Natural killer cell (primary cell): ENCODE results near the gene IL15. TPM values are rescaled to one million over a fixed set of nuclear protein-coding genes. Genes with fewer than 3 reads are reported as not detected.

Source experiments
- ATAC-seq, 3 donors: fragments of 150-1000 bp in 2 of 3; fragments of 200-7000 bp in 1 of 3; cut with Tn5 transposase; 1 replicate in 1 of 3; 2 replicates in 2 of 3; pipeline ENCODE4 v1.10.0; 2021; ENCODE audit warnings: mild to moderate bottlenecking in 2 of 3, moderate library complexity in 2 of 3
- DNase-seq, 2 donors: peaks; one replicate each; pipeline versions ENCODE4 v3.0.0 to v3.0.0-alpha.2; 2013 to 2021; ENCODE audit warnings: mixed read lengths in 1 of 2
- H3K27ac ChIP-seq: one replicate; pipeline ENCODE4 v1.5.1; 2013; ENCODE audit warnings: mild to moderate bottlenecking, low read length
- H3K27me3 ChIP-seq: one replicate; pipeline ENCODE4 v1.6.1; 2013; ENCODE audit warnings: low read length; ENCODE audit not compliant: control insufficient read depth, insufficient read depth
- H3K36me3 ChIP-seq: one replicate; pipeline ENCODE4 v1.6.1; 2013; ENCODE audit warnings: low read length; ENCODE audit not compliant: control insufficient read depth, insufficient read depth
- H3K4me1 ChIP-seq: one replicate; pipeline ENCODE4 v1.6.1; 2013; ENCODE audit warnings: low read length; ENCODE audit not compliant: control insufficient read depth, insufficient read depth
- H3K4me3 ChIP-seq: one replicate; pipeline ENCODE4 v1.5.1; 2013; ENCODE audit warnings: low read length
- H3K9me3 ChIP-seq: one replicate; pipeline ENCODE4 v1.6.1; 2013; ENCODE audit warnings: low read length; ENCODE audit not compliant: control insufficient read depth, insufficient read depth
- H3K27ac Mint-ChIP-seq, 2 donors: one replicate each; pipeline ENCODE4 v1.8.0; 2022; ENCODE audit warnings: mild to moderate bottlenecking in 2 of 2, mixed read lengths in 2 of 2, moderate library complexity in 1 of 2
- H3K27me3 Mint-ChIP-seq, 2 donors: one replicate each; pipeline ENCODE4 v1.8.0; 2022; ENCODE audit warnings: low read depth in 2 of 2, mixed read lengths in 2 of 2
- H3K36me3 Mint-ChIP-seq: one replicate; pipeline ENCODE4 v1.8.0; 2022; ENCODE audit warnings: mixed read lengths
- H3K4me1 Mint-ChIP-seq, 2 donors: one replicate each; pipeline ENCODE4 v1.8.0; 2022; ENCODE audit warnings: mixed read lengths in 2 of 2
- H3K4me3 Mint-ChIP-seq: one replicate; pipeline ENCODE4 v1.8.0; 2022; ENCODE audit warnings: mild to moderate bottlenecking, moderate library complexity, mixed read lengths
- H3K9me3 Mint-ChIP-seq, 2 donors: one replicate each; pipeline ENCODE4 v1.8.0; 2022; ENCODE audit warnings: mixed read lengths in 2 of 2
- WGBS: methylation state at CpG from one replicate; pipeline ENCODE4 v1.1.7; 2013; ENCODE audit warnings: missing lambda C conversion rate; ENCODE audit not compliant: insufficient coverage; 5-methylcytosine and 5-hydroxymethylcytosine counted together
- intact Hi-C: fragments of 100-400 bp; cut with micrococcal nuclease; formaldehyde crosslinking; loops from one replicate; pipeline ENCODE4 v1.14.2; 2022
- total RNA-seq, 4 donors: library from RNA; stranded (reverse); fragments of 120-200 nt in 1 of 4; gene quantifications; one replicate each; pipeline versions ENCODE4 v1.2.3 to v1.2.4, GENCODE V29; 2013 to 2022
- TF ChIP-seq, protein P1 (sequence below): fragments of 200-600 bp; IDR thresholded peaks from one replicate; pipeline ENCODE4 v1.8.0; 2022; ENCODE audit warnings: antibody characterized with exemption

The IL15 gene
- total RNA-seq, 3 donors from 2014 or later (not counting 1 experiment from before 2014, with no cell fraction given): 6.0 to 8.1 (median 7.8) TPM

DNA sequence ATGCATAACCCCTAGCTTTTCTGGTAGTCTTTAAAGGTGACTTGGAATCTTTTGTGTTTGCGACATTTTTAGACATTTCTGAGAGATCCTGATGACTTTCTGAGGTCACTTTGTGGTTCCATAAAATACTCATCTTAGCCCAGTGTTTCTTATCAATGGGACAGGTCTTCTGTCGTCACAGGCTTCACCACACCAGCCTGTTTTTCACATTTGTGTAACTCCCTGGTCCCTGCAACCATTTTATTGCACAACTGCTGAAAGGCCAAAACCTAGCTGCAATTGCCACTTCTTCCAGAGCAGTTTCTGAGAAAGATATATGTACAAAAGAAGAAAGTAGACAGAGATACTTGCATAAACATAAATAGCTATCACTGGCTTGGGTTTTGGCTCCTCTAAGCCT, 120.9 kb downstream of the IL15 start:
- H3K27ac ChIP-seq: no peak overlapping the region
- intact Hi-C loops: no loop called here
- Mint-ChIP-seq H3K27me3 (no peaks in the 10 kb centered on the region), H3K36me3 (no peaks in the 10 kb centered on the region), H3K9me3 (peaks cover 0 to 2% of the 10 kb centered on the region in 2 donors), H3K4me1 (no peaks in the 10 kb centered on the region), H3K27ac (no peak overlapping the region), H3K4me3 (no peak overlapping the region)
- no peaks in the 10 kb centered on the region for H3K9me3 ChIP-seq
- DNase-seq (no peak), ATAC-seq (no peak)
- no peaks in the 10 kb centered on the region for H3K27me3 ChIP-seq
- 66% methylated on average over 2 of the region's 2 CpGs for WGBS
- TF ChIP-seq, protein P1, sequence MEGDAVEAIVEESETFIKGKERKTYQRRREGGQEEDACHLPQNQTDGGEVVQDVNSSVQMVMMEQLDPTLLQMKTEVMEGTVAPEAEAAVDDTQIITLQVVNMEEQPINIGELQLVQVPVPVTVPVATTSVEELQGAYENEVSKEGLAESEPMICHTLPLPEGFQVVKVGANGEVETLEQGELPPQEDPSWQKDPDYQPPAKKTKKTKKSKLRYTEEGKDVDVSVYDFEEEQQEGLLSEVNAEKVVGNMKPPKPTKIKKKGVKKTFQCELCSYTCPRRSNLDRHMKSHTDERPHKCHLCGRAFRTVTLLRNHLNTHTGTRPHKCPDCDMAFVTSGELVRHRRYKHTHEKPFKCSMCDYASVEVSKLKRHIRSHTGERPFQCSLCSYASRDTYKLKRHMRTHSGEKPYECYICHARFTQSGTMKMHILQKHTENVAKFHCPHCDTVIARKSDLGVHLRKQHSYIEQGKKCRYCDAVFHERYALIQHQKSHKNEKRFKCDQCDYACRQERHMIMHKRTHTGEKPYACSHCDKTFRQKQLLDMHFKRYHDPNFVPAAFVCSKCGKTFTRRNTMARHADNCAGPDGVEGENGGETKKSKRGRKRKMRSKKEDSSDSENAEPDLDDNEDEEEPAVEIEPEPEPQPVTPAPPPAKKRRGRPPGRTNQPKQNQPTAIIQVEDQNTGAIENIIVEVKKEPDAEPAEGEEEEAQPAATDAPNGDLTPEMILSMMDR: no peak
- no peaks in the 10 kb centered on the region for H3K36me3 ChIP-seq
- H3K4me1 ChIP-seq: no peaks in the 10 kb centered on the region
- H3K4me3 ChIP-seq: no peak overlapping the region

DNA sequence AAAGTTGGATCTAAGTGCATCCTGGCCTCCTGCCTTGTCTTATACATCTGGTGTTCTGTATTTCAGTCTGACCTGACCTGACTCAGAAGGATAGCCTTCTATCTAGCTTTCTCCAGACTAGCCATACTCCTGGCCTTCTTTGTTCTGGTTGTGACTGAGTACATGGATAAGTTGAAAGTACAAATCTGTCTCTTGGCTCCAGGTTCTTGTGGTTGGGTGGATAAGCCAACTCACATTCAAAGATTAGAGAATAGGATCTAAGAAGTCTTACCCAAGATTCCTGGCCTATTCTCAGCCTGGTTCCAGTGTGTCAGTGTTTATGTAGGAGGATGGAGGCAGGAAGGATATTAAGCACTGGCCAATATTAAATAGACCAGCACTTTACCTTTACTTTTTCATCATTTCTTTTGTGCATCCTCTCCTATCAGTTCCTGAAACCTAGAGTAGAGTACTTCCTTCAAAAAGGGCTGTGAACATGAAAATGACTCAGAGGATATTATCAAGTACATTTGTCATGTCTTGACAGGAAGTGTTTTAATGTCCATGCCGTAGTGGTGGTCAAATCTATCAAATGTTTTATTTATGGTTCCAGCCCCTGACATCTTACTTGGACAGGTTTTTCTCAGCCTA, 123.5 kb downstream of the IL15 start:
- WGBS: 40% methylated on average over 1 of the region's 1 CpG
- no peaks in the 10 kb centered on the region for H3K9me3 ChIP-seq
- ATAC-seq: no peak
- TF ChIP-seq, protein P1: no peak
- intact Hi-C loops: no loop called here
- no peaks in the 10 kb centered on the region for H3K36me3 ChIP-seq
- H3K4me1 ChIP-seq: no peaks in the 10 kb centered on the region
- Mint-ChIP-seq H3K4me3 (no peak overlapping the region), H3K27me3 (no peaks in the 10 kb centered on the region), H3K27ac (no peak overlapping the region), H3K4me1 (no peaks in the 10 kb centered on the region), H3K9me3 (peaks cover 3 to 4% of the 10 kb centered on the region in 2 donors), H3K36me3 (no peaks in the 10 kb centered on the region)
- H3K4me3 ChIP-seq: no peak overlapping the region
- no peaks in the 10 kb centered on the region for H3K27me3 ChIP-seq
- DNase-seq: no peak
- no peak overlapping the region for H3K27ac ChIP-seq

DNA sequence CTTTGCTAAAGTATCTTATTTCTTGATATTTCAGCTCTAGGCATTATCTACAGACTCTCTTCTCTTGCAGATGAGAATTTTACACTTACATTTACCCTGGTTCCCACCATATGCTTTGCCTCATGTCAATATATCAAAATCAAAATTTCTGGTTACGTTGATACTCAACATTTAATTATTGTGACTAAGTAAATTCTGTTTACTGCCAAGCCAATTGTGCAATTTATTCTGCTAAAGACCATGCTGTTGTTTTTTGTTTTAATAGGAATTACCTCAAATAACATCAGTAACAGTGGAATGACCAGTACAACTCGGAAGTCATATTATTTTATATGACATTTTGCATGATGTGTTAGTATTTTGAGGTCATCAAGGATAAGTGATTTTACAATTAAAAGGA, 125.5 kb downstream of the IL15 start:
- ATAC-seq: no peak
- peaks cover 3 to 9% of the 10 kb centered on the region in 2 donors for H3K9me3 Mint-ChIP-seq
- Histone ChIP-seq H3K9me3 (no peaks in the 10 kb centered on the region), H3K27me3 (no peaks in the 10 kb centered on the region), H3K36me3 (no peaks in the 10 kb centered on the region), H3K4me1 (no peaks in the 10 kb centered on the region), H3K27ac (no peak overlapping the region), H3K4me3 (no peak overlapping the region)
- no peaks in the 10 kb centered on the region for H3K4me1 Mint-ChIP-seq
- 100% methylated on average over 1 of the region's 2 CpGs for WGBS
- TF ChIP-seq, protein P1: no peak
- H3K27ac Mint-ChIP-seq: no peak overlapping the region
- intact Hi-C loops: no loop called here
- no peaks in the 10 kb centered on the region for H3K27me3 Mint-ChIP-seq
- H3K4me3 Mint-ChIP-seq: no peak overlapping the region
- DNase-seq: no peak
- no peaks in the 10 kb centered on the region for H3K36me3 Mint-ChIP-seq

DNA sequence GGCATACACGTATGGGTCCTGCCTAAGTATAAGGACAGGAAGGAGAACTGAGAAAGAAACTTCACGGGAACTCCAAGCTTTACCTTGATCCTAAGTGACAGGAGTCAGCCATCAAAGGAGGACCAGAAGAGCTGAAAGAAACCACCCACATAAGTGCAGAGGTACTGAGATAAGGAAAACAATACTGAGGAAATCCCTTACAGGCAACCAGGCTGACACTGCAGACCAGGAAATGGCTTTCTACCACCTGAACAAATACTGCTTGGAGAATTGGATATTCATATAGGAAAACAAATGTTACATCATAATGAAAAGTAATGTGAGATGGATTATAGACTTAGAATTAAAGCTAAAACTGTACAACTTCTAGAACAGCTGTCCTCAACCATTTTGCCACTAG, 127.0 kb downstream of the IL15 start:
- no peak for DNase-seq
- Mint-ChIP-seq H3K36me3 (no peaks in the 10 kb centered on the region), H3K4me3 (no peak overlapping the region), H3K27me3 (no peaks in the 10 kb centered on the region), H3K27ac (no peak overlapping the region), H3K4me1 (no peaks in the 10 kb centered on the region), H3K9me3 (peaks cover 3 to 6% of the 10 kb centered on the region in 2 donors)
- Histone ChIP-seq H3K36me3 (no peaks in the 10 kb centered on the region), H3K27ac (no peak overlapping the region), H3K4me1 (no peaks in the 10 kb centered on the region), H3K27me3 (no peaks in the 10 kb centered on the region), H3K9me3 (no peaks in the 10 kb centered on the region), H3K4me3 (no peak overlapping the region)
- intact Hi-C loops: no loop called here
- no peak for ATAC-seq
- WGBS: 83% methylated on average over 2 of the region's 2 CpGs
- TF ChIP-seq, protein P1: no peak
